ENCODE data around the gene ARSJ. TPM values are rescaled to one million over a fixed set of nuclear protein-coding genes. Genes with fewer than 3 reads are reported as not detected.
A peak's percentile ranks its signal among the peaks of the same experiment; 100 is the strongest.
"Not testable (repeated sequence)": the region's sequence is repeated elsewhere in the genome, so short reads cannot be mapped to it uniquely, and the experiment has no call there.

Gene ARSJ
- total RNA-seq, 3 donors from 2014 or later (not counting 1 experiment from before 2014, with no cell fraction given): 1.5 to 2.3 (median 1.5) TPM

DNA sequence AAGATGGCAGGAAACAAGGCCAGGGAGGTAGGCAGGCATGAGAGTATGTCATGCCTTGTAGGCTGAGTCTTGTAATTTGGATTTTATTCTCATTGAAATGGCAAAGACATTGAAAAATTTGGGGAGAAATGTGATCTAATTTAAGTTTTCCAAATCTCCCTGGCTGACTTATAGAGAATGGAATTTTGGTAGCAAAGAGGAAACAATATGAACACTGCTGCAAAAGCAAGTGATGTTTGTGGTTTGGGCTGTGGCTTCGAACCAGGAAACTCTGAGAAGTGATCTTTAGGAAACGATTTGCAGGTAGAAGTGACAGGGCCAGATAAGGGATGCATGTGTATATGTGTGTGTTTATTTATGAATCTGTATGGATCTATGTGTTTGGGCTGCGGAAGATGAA, 35.6 kb downstream of the ARSJ start:
- intact Hi-C loops (cut with micrococcal nuclease): no loop called here
- Mint-ChIP-seq H3K36me3 (no peaks in the 10 kb centered on the region), H3K4me1 (peaks cover 18 to 22% of the 10 kb centered on the region in 2 donors), H3K4me3 (no peak overlapping the region), H3K27ac (no peak overlapping the region), H3K27me3 (ENCODE audit: low read depth in 2 of 2) (peaks cover 0 to 5% of the 10 kb centered on the region in 2 donors), H3K9me3 (no peaks in the 10 kb centered on the region)
- H3K4me3 ChIP-seq (ENCODE audit: low read length): no peak overlapping the region
- TF ChIP-seq, protein P1, sequence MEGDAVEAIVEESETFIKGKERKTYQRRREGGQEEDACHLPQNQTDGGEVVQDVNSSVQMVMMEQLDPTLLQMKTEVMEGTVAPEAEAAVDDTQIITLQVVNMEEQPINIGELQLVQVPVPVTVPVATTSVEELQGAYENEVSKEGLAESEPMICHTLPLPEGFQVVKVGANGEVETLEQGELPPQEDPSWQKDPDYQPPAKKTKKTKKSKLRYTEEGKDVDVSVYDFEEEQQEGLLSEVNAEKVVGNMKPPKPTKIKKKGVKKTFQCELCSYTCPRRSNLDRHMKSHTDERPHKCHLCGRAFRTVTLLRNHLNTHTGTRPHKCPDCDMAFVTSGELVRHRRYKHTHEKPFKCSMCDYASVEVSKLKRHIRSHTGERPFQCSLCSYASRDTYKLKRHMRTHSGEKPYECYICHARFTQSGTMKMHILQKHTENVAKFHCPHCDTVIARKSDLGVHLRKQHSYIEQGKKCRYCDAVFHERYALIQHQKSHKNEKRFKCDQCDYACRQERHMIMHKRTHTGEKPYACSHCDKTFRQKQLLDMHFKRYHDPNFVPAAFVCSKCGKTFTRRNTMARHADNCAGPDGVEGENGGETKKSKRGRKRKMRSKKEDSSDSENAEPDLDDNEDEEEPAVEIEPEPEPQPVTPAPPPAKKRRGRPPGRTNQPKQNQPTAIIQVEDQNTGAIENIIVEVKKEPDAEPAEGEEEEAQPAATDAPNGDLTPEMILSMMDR (IDR thresholded peaks at IDR 0.05): no peak
- DNase-seq (peak in 1 of 2 donors; percentile 25), ATAC-seq (no peak)
- no peaks in the 10 kb centered on the region for H3K27me3 ChIP-seq (ENCODE audit: control insufficient read depth, insufficient read depth, low read length)
- WGBS (ENCODE audit: insufficient coverage): 11% methylated on average over 3 of the region's 3 CpGs
- no peaks in the 10 kb centered on the region for H3K36me3 ChIP-seq (ENCODE audit: control insufficient read depth, insufficient read depth, low read length)
- no peaks in the 10 kb centered on the region for H3K9me3 ChIP-seq (ENCODE audit: control insufficient read depth, insufficient read depth, low read length)
- H3K4me1 ChIP-seq (ENCODE audit: control insufficient read depth, insufficient read depth, low read length): no peaks in the 10 kb centered on the region
- H3K27ac ChIP-seq (ENCODE audit: low read length): no peak overlapping the region

DNA sequence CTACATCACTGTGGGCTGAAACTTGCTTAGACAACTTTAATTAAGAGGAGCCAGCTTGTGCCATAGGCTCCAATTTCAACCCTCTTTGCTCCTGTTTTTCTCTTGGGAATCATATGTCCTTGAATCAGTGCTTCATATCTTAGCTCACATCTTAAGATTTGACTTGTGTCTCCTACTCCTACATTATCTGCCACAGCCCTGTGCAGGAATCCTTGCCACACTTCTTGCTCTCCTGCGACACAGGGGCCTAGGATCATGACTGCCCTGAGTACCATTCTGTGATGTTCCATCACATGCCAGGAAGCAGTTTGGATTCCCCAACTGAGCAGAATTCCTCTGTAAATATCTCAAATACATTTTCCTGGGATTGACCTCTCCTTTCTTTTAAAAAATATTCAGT, 36.4 kb downstream of the ARSJ start:
- TF ChIP-seq, protein P1 (IDR thresholded peaks at IDR 0.05): no peak
- Mint-ChIP-seq H3K27ac (no peak overlapping the region), H3K9me3 (no peaks in the 10 kb centered on the region), H3K4me1 (peaks cover 18 to 22% of the 10 kb centered on the region in 2 donors), H3K36me3 (no peaks in the 10 kb centered on the region), H3K27me3 (ENCODE audit: low read depth in 2 of 2) (peaks cover 0 to 5% of the 10 kb centered on the region in 2 donors), H3K4me3 (no peak overlapping the region)
- no peaks in the 10 kb centered on the region for H3K36me3 ChIP-seq (ENCODE audit: control insufficient read depth, insufficient read depth, low read length)
- H3K4me1 ChIP-seq (ENCODE audit: control insufficient read depth, insufficient read depth, low read length): no peaks in the 10 kb centered on the region
- ATAC-seq: no peak
- H3K27me3 ChIP-seq (ENCODE audit: control insufficient read depth, insufficient read depth, low read length): no peaks in the 10 kb centered on the region
- no peak overlapping the region for H3K27ac ChIP-seq (ENCODE audit: low read length)
- no peak for DNase-seq
- intact Hi-C loops (cut with micrococcal nuclease): no loop called here
- no peak overlapping the region for H3K4me3 ChIP-seq (ENCODE audit: low read length)
- no peaks in the 10 kb centered on the region for H3K9me3 ChIP-seq (ENCODE audit: control insufficient read depth, insufficient read depth, low read length)
- 92% methylated on average over 1 of the region's 1 CpG for WGBS (ENCODE audit: insufficient coverage)

DNA sequence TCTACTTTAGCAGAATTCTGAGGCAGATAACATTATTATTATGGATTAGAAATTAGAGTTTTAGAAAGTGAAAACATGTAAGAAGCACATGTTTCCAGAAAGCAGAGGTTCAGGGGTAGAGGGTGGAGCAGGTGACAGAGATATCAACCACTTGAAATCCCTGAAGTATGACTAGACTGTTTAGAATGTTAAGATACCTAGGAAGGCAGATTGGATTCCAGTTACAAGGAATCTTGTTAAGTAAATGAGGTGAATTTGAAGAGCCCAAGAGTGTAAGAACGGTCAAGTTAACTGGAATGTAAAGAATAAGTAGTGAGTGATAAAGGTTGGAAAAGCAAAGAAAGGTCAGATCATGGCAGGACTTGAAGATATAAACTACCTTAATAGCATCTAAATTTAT, 37.6 kb downstream of the ARSJ start:
- no peak overlapping the region for H3K27ac ChIP-seq (ENCODE audit: low read length)
- TF ChIP-seq, protein P1 (IDR thresholded peaks at IDR 0.05): no peak
- no peaks in the 10 kb centered on the region for H3K27me3 ChIP-seq (ENCODE audit: control insufficient read depth, insufficient read depth, low read length)
- Mint-ChIP-seq H3K9me3 (no peaks in the 10 kb centered on the region), H3K27me3 (ENCODE audit: low read depth in 2 of 2) (peaks cover 0 to 5% of the 10 kb centered on the region in 2 donors), H3K36me3 (no peaks in the 10 kb centered on the region), H3K4me3 (no peak overlapping the region), H3K27ac (no peak overlapping the region), H3K4me1 (peaks cover 18 to 22% of the 10 kb centered on the region in 2 donors)
- intact Hi-C loops (cut with micrococcal nuclease): no loop called here
- ATAC-seq: no peak
- H3K4me3 ChIP-seq (ENCODE audit: low read length): no peak overlapping the region
- H3K36me3 ChIP-seq (ENCODE audit: control insufficient read depth, insufficient read depth, low read length): no peaks in the 10 kb centered on the region
- no peaks in the 10 kb centered on the region for H3K4me1 ChIP-seq (ENCODE audit: control insufficient read depth, insufficient read depth, low read length)
- H3K9me3 ChIP-seq (ENCODE audit: control insufficient read depth, insufficient read depth, low read length): no peaks in the 10 kb centered on the region
- DNase-seq: no peak
- 100% methylated on average over 1 of the region's 1 CpG for WGBS (ENCODE audit: insufficient coverage)

DNA sequence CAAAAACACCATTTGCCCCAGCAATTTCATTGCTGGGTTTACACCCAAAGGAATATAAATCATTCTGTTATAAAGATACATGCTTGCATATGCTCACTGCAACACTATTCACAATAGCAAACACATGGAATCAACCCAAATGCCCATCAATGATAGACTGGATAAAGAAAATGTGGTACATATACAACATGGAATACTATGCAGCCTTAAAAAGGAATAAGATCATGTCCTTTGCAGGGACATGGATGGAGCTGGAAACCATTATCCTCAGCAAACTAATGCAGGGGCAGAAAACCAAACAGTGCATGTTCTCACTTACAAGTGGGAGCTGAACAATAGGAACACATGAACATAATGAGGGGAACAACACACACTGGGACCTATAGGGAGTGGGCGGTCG, 39.3 kb downstream of the ARSJ start:
- H3K9me3 Mint-ChIP-seq; H3K27ac Mint-ChIP-seq; DNase-seq; H3K9me3 ChIP-seq (ENCODE audit: control insufficient read depth, insufficient read depth, low read length); ATAC-seq; H3K4me1 ChIP-seq (ENCODE audit: control insufficient read depth, insufficient read depth, low read length); intact Hi-C loops (cut with micrococcal nuclease); H3K4me3 ChIP-seq (ENCODE audit: low read length); H3K27me3 ChIP-seq (ENCODE audit: control insufficient read depth, insufficient read depth, low read length); H3K4me3 Mint-ChIP-seq; H3K36me3 Mint-ChIP-seq; H3K27ac ChIP-seq (ENCODE audit: low read length); H3K27me3 Mint-ChIP-seq (ENCODE audit: low read depth in 2 of 2); H3K36me3 ChIP-seq (ENCODE audit: control insufficient read depth, insufficient read depth, low read length): not testable (repeated sequence)
- peaks cover 18 to 22% of the 10 kb centered on the region in 2 donors for H3K4me1 Mint-ChIP-seq
- 100% methylated on average over 2 of the region's 2 CpGs for WGBS (ENCODE audit: insufficient coverage)
